SU-DHL-6 (cell line): ENCODE measurements around the gene C4orf51.

Experiments
- EZH2phosphoT487 ChIP-seq: fragments of 200-600 bp; sonication (generic), shearing (Covaris generic); conservative IDR thresholded peaks from 2 replicates; pipeline ENCODE4 v1.6.1; 2018; ENCODE audit warnings: mild to moderate bottlenecking, antibody characterized with exemption, low read length, moderate library complexity, mixed read lengths
- TF ChIP-seq, protein P1 (sequence below): fragments of 200-600 bp; sonication (generic); IDR thresholded peaks from one replicate; pipeline ENCODE4 v1.5.1; 2017; ENCODE audit warnings: antibody characterized with exemption, mild to moderate bottlenecking, low read length, moderate library complexity; ENCODE audit not compliant: insufficient read depth, poor library complexity, severe bottlenecking

DNA sequence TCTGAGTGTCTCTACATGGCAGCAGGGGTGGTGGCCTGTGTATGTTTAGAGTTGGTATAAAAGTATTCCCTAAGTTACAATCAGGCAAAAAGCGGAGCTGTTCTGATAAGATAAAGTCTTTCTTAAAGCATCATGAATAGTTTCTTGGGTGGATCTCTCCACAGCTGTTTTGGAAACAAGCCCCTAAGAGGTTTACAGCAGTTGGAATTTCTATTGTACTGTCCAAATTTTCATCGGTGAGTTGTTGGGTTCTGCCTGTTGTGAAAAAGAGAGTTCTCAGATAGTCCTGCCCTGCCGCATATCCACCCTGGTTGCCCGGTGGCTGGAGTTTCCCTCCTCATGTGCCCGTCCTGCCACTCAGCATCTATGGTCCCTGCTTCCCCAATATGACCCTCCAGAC is 50.1 kb downstream of the C4orf51 start:
- TF ChIP-seq, protein P1, sequence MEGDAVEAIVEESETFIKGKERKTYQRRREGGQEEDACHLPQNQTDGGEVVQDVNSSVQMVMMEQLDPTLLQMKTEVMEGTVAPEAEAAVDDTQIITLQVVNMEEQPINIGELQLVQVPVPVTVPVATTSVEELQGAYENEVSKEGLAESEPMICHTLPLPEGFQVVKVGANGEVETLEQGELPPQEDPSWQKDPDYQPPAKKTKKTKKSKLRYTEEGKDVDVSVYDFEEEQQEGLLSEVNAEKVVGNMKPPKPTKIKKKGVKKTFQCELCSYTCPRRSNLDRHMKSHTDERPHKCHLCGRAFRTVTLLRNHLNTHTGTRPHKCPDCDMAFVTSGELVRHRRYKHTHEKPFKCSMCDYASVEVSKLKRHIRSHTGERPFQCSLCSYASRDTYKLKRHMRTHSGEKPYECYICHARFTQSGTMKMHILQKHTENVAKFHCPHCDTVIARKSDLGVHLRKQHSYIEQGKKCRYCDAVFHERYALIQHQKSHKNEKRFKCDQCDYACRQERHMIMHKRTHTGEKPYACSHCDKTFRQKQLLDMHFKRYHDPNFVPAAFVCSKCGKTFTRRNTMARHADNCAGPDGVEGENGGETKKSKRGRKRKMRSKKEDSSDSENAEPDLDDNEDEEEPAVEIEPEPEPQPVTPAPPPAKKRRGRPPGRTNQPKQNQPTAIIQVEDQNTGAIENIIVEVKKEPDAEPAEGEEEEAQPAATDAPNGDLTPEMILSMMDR, result no peak
- TF ChIP-seq EZH2phosphoT487, result no peak
